Stimulated activated CD4-positive, alpha-beta T cell treated with anti-CD3 and anti-CD28 coated beads, TNF-alpha, amount 100 ng/mL, for 24 hours (primary cell): ENCODE data around the gene JMY.
A peak's percentile ranks its signal among the peaks of the same experiment; 100 is the strongest.
"Not testable (repeated sequence)": the region's sequence is repeated elsewhere in the genome, so short reads cannot be mapped to it uniquely, and the experiment has no call there.

Source experiments
- DNase-seq, 3 experiments: peaks; one replicate each; pipeline ENCODE4 v3.0.0-alpha.2; 2020; ENCODE audit warnings: low read depth in 3 of 3

JMY gene

DNA sequence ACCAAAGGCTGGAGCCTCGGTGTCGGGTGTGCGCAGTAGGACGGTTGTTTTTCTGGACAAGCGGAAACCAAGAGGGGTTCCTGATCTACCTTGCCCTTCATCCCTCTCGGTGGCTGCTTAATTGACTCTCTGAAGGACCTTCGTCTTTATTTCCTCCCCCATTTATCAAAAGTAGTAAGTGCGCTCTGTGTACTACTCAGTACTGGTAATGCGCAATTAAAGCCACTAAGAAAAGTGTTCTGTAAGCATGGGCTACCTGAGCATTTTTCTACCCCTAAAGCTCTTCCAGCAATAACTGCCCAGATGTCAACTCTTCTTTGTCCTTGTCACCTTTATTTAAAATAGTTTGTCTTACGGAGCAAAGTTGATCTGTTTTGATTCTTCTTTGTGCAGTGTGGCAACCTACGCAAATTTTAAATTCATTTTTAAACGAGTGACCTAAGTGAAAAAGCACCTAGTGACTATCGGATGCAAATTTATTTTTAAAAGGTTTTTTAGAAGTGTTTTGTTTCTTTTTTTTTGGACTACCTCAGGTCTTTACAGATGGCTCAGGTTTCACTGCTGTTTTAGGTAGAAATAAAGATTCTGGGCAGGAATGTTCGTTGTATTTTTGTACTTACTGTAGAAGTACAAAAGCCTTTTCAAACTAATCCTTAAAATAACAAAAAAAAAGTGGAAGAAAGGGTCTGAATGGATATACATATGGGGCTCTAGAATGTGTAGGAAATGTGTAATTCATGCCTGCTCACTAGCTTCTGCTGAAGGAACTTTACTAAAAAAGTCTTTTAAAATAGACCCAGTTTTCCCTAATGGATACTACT lies 2.0 kb downstream of the JMY start:
- no peak for DNase-seq

- no peak for DNase-seq
Measured at GRCh38 chr5:79240561-79240960, 4.6 kb downstream of the JMY start.

GRCh38 chr5:79241535-79241979 lies 5.6 kb downstream of the JMY start:
- no peak for DNase-seq

GRCh38 chr5:79242242-79243039 lies 6.5 kb downstream of the JMY start:
- DNase-seq = no peak

GRCh38 chr5:79243224-79243623 lies 7.3 kb downstream of the JMY start:
- DNase-seq = no peak

GRCh38 chr5:79254067-79254466 lies 18.1 kb downstream of the JMY start:
- not testable (repeated sequence) for DNase-seq

DNA sequence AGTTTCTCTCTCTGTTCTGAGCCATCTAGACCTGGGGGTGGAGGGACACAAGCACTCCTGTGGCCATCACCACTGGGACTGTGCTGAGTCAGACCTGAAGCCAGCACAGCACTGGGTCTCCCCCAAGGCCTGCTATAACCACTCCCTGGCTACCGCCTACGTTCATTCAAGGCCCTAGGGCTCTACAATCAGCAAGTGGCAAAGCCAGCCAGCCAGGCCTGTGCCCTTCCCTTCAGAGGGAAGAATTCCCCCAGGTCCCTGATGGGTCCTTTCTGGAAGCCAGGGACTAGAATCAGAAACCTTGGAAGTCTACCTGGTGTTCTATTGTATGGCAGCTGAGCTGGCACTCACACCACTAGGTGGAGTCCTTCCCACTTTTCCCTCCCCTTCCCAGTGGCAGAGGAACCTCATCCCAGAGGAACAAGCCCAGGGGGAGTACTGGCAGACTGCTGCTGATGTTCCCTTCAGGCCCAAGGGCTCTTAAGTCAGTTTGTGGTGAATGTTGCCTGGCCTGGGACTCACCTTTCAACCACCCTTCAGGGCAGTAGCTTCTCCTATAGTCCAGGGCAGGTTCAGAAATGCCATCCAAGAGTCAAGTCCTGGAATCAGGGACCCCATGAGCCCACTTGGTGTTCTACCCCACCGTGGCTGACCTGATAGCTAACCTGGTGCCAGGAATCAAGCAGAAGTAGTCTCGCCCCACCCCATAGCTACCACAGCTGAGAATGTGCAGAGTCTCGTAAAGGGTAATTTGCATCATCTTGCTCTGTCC lies 20.0 kb downstream of the JMY start:
- peak in 1 of 3 experiments; percentile 12 for DNase-seq

DNA sequence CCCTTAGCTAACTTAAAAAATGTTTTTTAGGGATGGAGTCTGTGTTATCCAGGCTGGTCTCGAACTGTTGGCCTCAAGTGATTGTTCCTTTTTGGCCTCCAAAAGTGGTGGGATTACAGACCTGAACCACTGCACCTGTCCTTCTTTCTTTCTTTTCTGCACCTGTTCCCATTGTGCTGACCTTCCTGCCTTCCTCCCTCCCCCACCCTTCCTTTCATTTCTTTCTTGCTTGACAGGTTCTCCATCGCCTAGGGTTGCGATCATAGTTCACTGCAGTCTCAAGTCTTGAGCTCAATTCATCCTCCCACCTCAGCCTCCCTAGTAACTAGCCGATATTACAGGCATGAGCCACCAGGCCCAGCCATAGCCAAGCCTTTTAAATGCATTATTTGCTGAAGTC lies 20.6 kb downstream of the JMY start:
- no peak for DNase-seq

- DNase-seq = no peak
Measured at GRCh38 chr5:79257314-79257713, 21.4 kb downstream of the JMY start.

DNA sequence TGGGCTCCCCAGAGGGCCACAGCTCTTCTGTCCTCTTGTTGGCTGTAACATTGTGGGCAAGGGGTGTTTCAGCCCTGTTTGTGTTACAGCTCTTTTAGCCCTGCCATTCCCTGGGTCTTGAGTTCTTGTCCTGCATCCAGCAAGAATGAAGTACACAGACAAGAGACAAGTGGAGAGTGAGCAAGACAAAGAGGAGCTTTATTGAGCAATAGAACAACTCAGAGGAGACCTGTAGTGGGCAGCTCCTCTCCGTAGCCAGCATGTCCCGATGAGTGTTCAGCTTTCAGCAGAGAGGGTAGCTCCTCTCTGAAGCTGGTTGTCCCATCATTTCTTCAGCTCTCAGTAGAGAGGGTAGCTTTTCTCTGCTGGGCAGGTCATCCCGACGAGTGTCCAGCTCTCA lies 22.9 kb downstream of the JMY start:
- no peak for DNase-seq

GRCh38 chr5:79259383-79259782 lies 23.5 kb downstream of the JMY start:
- no peak for DNase-seq

DNA sequence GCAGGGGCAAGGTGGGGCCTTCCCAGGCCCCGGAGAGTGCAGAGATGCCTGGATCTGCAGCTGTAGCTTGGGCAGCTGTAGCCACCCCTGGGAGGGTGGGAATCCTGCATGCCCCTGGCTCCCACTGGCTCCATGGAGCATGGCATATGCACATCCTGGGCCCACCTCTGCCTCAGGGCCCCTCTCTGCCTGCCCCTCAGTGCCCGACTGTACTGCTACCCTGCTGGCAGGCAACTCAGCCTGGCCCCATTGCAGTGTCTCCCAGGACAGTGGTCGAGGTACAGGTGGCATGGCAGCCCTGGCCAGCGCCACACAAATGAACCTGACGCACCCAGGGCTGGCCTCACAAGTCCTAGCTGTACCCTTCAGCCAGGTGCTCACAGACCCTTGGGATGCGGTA lies 23.9 kb downstream of the JMY start:
- no peak for DNase-seq

DNA sequence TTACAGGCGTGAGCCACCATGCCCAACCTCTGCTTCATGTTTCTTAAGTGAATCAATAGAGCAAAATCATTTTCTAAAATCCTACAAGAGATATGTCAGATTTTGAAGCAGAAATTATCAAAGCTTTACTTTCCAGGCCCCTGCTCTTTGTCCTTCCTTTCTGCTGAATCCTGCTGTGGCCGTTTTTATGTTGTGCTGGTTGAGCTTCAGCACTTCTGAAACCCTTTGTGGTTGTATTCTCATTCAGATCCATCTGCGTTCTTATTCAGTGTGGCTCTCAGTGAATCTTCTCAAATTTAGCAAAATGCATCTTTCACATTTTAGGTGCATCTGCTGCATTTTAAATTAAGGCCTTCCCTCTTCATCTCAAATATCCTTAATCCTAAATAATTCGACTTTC lies 26.0 kb downstream of the JMY start:
- no peak for DNase-seq

GRCh38 chr5:79263290-79263689 lies 27.4 kb downstream of the JMY start:
- no peak for DNase-seq

- DNase-seq = no peak
Measured at GRCh38 chr5:79267180-79267579, 31.2 kb downstream of the JMY start.

DNA sequence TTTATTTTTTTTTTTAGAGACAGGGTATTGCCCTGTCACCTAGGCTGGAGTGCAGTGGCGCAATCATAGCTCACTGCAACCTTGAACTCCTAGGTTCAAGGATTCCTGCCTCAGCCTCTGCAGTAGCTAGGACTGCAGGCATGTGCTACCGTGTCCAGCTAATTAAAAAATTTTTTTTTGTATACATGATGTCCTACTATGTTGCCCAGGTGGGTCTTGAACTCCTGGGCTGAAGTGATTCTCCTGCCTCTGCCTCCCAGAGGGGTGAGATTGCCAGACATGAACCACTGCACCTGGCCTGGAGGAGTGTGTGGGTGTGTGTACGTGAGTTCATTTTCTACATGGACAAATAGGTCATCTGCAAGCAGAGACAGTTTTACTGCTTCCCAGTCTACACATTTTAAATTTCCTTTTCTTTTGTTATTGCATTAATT lies 33.8 kb downstream of the JMY start:
- no peak for DNase-seq

DNA sequence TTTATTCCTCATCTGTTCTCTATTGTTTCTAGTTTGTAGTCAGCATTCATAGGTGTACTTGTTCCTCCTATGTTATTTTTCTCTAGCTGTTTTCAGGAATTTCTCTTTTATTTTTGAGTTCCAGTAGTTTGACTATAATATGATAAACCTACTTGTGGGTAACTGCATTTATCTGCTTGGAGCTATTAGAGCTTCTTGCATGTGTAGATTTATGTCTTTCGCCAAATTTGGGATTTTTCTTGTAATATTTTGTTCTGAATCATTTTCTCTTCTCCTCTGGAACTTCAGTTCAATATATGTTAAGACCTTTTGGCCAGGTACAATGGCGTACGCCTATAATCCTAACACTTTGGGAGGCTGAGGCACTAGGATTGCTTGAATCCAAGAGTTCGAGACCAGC lies 37.4 kb downstream of the JMY start:
- DNase-seq = no peak

GRCh38 chr5:79284846-79285245 lies 48.9 kb downstream of the JMY start:
- no peak for DNase-seq

DNA sequence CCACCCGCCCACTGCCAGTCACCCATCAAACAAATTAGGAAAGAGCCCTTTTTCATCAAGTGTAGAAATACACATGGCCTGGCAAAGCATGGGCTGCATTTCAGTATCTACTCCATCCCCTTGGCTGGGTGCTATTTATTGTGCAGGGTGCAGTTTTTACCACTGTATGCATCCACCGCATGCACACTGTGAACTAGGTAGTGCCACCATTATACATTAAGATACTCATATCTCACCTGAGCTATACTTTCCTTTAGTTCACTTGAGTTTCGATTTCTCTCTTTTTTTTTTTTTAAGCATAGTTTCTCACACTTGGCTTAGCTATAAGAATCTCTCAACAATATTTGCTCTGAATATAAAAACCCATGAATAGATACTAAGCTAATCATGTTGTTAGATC lies 49.4 kb downstream of the JMY start:
- no peak for DNase-seq

- DNase-seq = no peak
Measured at GRCh38 chr5:79285833-79286232, 49.9 kb downstream of the JMY start.

- DNase-seq = no peak
Measured at GRCh38 chr5:79287380-79287779, 51.4 kb downstream of the JMY start.

DNA sequence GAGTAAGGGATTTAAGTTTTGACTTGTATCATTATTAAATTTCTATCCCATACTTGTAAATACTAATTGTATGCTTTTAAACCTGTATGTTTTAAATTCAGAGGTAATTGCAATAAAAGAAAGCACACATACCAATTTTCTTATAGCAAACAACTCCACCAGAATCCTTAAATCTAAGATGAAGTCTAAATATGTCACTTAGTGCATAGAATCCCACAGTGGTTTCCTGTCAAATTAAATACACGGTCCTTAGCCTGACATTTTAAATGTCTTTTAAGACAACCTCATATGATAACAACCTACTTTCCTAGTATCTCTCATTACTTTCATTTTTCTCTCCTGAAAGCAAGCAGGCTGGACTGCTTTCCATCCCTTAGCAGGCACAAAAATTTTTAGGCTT lies 52.0 kb downstream of the JMY start:
- DNase-seq = no peak
